Measurements from ENCODE around the gene OR4D5. TPM values are rescaled to one million over a fixed set of nuclear protein-coding genes. Genes with fewer than 3 reads are reported as not detected.

OR4D5 gene
- total and polyA plus RNA-seq, 2 of the 8 experiments (the other 6 are each of a cell fraction or from before 2014, with no cell fraction given), result not detected

- ChIA-PET CTCF (ENCODE audit: partially characterized antibody) (no interaction called here), POLR2A (ENCODE audit: partially characterized antibody) (no interaction called here)
- H2AFZ ChIP-seq (ENCODE audit: low read length), result no peak overlapping the region
- 83% methylated on average over 1 of the region's 1 CpG; no CpG with 5 or more reads in 1 of the 2 experiments for WGBS, 2 experiments (ENCODE audit: extremely low coverage in 1 of 2, insufficient coverage in 1 of 2, insufficient read length in 1 of 2, insufficient replicate concordance in 2 of 2, low coverage in 1 of 2, low lambda C conversion rate in 2 of 2, missing lambda C conversion rate in 1 of 2)
- no peak overlapping the region for H3K14ac ChIP-seq (ENCODE audit: insufficient read length)
- no peak overlapping the region for H4K5ac ChIP-seq (ENCODE audit: insufficient read length, low read depth, low read length)
- no peaks in the 10 kb centered on the region for H3K79me2 ChIP-seq (ENCODE audit: control insufficient read depth in 1 of 2, insufficient read depth in 2 of 2, low read length in 2 of 2)
- H3K4me3 ChIP-seq (ENCODE audit: extremely low read depth in 1 of 4, insufficient read depth in 2 of 4, low read depth in 3 of 4, low read length in 4 of 4), result no peak overlapping the region
- H3K27me3 ChIP-seq (replicated peaks in 1 of 4; ENCODE audit: control insufficient read depth in 3 of 4, extremely low read depth in 1 of 4, insufficient read depth in 3 of 4, low read length in 3 of 4), result no peaks in the 10 kb centered on the region
- FAIRE-seq (no peak), DNase-seq (ENCODE audit: low read depth in 1 of 2, low spot score in 2 of 2) (no peak)
- no peaks in the 10 kb centered on the region for H3K9me3 ChIP-seq (ENCODE audit: insufficient read depth in 2 of 2, low read depth in 1 of 2, low read length in 1 of 2)
- H2BK20ac ChIP-seq (ENCODE audit: low read length), result no peak overlapping the region
- H3K4ac ChIP-seq (replicated peaks; ENCODE audit: insufficient read length, low read depth, low read length), result no peak overlapping the region
- H3K23me2 ChIP-seq (ENCODE audit: low read depth, low read length), result no peaks in the 10 kb centered on the region
- H4K91ac ChIP-seq (replicated peaks; ENCODE audit: insufficient read length, low read length), result no peak overlapping the region
- no peak overlapping the region for H3K23ac ChIP-seq (ENCODE audit: insufficient read length)
- H4K8ac ChIP-seq (ENCODE audit: extremely low read depth, insufficient read depth, low read length), result no peak overlapping the region
- H3K4me1 ChIP-seq (replicated peaks in 1 of 4; ENCODE audit: control insufficient read depth in 3 of 4, insufficient read depth in 4 of 4, low read length in 3 of 4), result no peaks in the 10 kb centered on the region
- no peak overlapping the region for H3K18ac ChIP-seq (ENCODE audit: extremely low read depth, low read length)
- no peak overlapping the region for H2BK5ac ChIP-seq (ENCODE audit: low read depth, low read length)
- no peak overlapping the region for H3K4me2 ChIP-seq (ENCODE audit: insufficient read depth in 1 of 2, low read depth in 2 of 2, low read length in 2 of 2)
- no peak overlapping the region for H2AK5ac ChIP-seq (ENCODE audit: low read depth, low read length)
- no peak for TF ChIP-seq GTF2F1 (IDR thresholded peaks at IDR 0.05; ENCODE audit: borderline replicate concordance, low read depth, low read length)
- TF ChIP-seq HDAC2 (IDR thresholded peaks at IDR 0.05; ENCODE audit: borderline replicate concordance in 1 of 2, low read depth in 2 of 2, low read length in 2 of 2), result no peak
- TF ChIP-seq, protein P1, sequence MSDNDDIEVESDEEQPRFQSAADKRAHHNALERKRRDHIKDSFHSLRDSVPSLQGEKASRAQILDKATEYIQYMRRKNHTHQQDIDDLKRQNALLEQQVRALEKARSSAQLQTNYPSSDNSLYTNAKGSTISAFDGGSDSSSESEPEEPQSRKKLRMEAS (IDR thresholded peaks at IDR 0.05), result no peak
- no peak for TF ChIP-seq EGR1 (IDR thresholded peaks at IDR 0.05; ENCODE audit: borderline replicate concordance, low read depth, low read length)
- no peak for TF ChIP-seq RFX5 (IDR thresholded peaks at IDR 0.05; ENCODE audit: borderline replicate concordance, low read depth, low read length)
- TF ChIP-seq ASH2L (IDR thresholded peaks at IDR 0.05; ENCODE audit: low read length), result no peak
- no peak for TF ChIP-seq NANOG (IDR thresholded peaks at IDR 0.05; ENCODE audit: insufficient read depth, low read depth, low read length, poor library complexity, severe bottlenecking)
- no peaks in the 10 kb centered on the region for H3K36me3 ChIP-seq (ENCODE audit: control insufficient read depth in 2 of 4, insufficient read depth in 4 of 4, low read length in 3 of 4)
- H2BK12ac ChIP-seq (ENCODE audit: low read depth, low read length), result no peak overlapping the region
- H4K20me1 ChIP-seq (replicated peaks in 1 of 2; ENCODE audit: control insufficient read depth in 1 of 2, insufficient read depth in 2 of 2, low read length in 2 of 2), result no peaks in the 10 kb centered on the region
- no peaks in the 10 kb centered on the region for H3K79me1 ChIP-seq (ENCODE audit: low read depth, low read length)
- H3K9ac ChIP-seq (replicated peaks in 1 of 4; ENCODE audit: extremely low read depth in 1 of 4, low read depth in 3 of 4, low read length in 3 of 4), result no peak overlapping the region
- H2BK120ac ChIP-seq (replicated peaks; ENCODE audit: low read depth, low read length), result no peak overlapping the region
- no peak overlapping the region for H3K27ac ChIP-seq (ENCODE audit: low read depth, low read length)
- no peak overlapping the region for H2BK15ac ChIP-seq (ENCODE audit: low read length)
- no peak overlapping the region for H3K56ac ChIP-seq (replicated peaks; ENCODE audit: insufficient read length, low read depth, low read length)
Measured at GRCh38 chr11:123924027-123924426, 15.4 kb upstream of the OR4D5 start.
